ENCODE measurements around the gene CDCA8. TPM values are rescaled to one million over a fixed set of nuclear protein-coding genes. Genes with fewer than 3 reads are reported as not detected.

The CDCA8 gene
- total RNA-seq, 2 donors from 2014 or later, result 0.27 to 0.35 TPM

DNA sequence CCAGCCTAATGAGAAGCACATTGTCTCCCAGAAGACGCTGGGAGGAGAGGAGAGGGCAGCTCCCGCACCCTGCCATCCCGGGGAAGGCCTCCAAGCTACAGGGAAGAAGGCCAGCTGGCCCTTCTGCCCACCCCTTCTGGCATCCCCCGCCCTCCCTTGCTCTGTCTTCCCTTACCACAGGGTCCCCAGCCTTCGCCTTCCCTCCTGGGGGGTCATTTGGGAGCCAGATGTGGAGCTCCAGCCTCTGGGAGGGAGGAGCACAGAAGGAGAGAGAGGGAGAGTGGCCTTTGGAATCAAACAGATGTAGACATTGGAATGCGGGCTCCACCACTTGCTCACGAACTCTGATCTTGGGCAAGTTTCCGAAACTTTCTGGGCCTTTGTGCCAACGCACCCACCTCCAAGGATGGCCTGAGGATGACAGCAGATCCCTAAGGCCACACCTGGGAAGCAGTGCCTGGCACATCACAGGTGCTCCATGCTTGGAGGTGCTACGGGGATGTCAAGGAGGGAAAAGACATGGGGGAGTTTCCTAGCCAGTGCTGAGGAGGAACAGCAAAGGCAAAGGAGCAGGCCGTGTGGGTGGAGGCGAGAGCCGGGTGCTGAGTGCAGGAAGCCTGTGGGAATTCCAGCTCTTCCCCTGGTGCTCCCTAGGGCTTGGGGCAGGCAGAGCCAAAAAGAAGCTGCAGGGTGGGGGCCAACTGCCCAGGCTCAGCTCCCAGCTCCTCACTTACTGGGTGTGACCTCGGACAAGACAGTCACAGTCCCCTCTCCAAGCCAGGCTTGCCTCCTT is 34.5 kb upstream of the CDCA8 start:
- Histone ChIP-seq H3K27ac (no peak overlapping the region), H3K4me1 (ENCODE audit: control insufficient read depth in 1 of 2, low read depth in 2 of 2) (no peaks in the 10 kb centered on the region), H3K27me3 (replicated peaks; ENCODE audit: insufficient read depth) (no peaks in the 10 kb centered on the region), H3K36me3 (no peaks in the 10 kb centered on the region), H3K9me3 (no peaks in the 10 kb centered on the region), H3K4me3 (no peak overlapping the region)
- TF ChIP-seq, protein P1, sequence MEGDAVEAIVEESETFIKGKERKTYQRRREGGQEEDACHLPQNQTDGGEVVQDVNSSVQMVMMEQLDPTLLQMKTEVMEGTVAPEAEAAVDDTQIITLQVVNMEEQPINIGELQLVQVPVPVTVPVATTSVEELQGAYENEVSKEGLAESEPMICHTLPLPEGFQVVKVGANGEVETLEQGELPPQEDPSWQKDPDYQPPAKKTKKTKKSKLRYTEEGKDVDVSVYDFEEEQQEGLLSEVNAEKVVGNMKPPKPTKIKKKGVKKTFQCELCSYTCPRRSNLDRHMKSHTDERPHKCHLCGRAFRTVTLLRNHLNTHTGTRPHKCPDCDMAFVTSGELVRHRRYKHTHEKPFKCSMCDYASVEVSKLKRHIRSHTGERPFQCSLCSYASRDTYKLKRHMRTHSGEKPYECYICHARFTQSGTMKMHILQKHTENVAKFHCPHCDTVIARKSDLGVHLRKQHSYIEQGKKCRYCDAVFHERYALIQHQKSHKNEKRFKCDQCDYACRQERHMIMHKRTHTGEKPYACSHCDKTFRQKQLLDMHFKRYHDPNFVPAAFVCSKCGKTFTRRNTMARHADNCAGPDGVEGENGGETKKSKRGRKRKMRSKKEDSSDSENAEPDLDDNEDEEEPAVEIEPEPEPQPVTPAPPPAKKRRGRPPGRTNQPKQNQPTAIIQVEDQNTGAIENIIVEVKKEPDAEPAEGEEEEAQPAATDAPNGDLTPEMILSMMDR (IDR thresholded peaks at IDR 0.05), result no peak
- ATAC-seq (ENCODE audit: insufficient number of reproducible peaks, low FRiP score, low read depth) (no peak), DNase-seq (ENCODE audit: low spot score) (no peak)

GRCh38 chr1:37658486-37658885 is 33.8 kb upstream of the CDCA8 start:
- TF ChIP-seq, protein P1 (IDR thresholded peaks at IDR 0.05), result no peak
- DNase-seq (ENCODE audit: low spot score) (no peak), ATAC-seq (ENCODE audit: insufficient number of reproducible peaks, low FRiP score, low read depth) (no peak)
- H3K9me3 ChIP-seq, result no peaks in the 10 kb centered on the region
- H3K4me1 ChIP-seq (ENCODE audit: control insufficient read depth in 1 of 2, low read depth in 2 of 2), result no peaks in the 10 kb centered on the region
- H3K4me3 ChIP-seq, result no peak overlapping the region
- H3K36me3 ChIP-seq, result no peaks in the 10 kb centered on the region
- H3K27ac ChIP-seq, result no peak overlapping the region
- no peaks in the 10 kb centered on the region for H3K27me3 ChIP-seq (replicated peaks; ENCODE audit: insufficient read depth)

DNA sequence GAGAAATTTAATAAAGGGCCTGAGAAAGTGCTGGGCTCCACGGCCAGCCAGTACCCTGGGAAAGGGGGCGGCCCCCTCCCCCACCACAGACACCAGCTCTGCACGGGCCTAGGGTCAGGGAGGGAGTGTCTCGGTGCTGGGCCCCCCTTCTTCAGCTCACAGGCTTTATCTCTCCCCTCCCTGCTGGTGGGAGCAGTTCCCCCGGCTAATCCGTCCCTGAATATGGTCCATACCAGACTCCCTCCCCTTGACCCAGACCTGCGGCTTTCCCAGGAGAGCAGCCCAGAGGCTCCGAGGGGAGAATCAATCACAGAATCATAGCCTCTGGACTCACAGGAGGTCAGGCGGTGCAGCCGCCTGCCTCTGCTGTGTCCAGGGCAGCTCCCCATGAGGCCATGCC is 31.7 kb upstream of the CDCA8 start:
- no peak for ATAC-seq (ENCODE audit: insufficient number of reproducible peaks, low FRiP score, low read depth)
- H3K9me3 ChIP-seq, result no peaks in the 10 kb centered on the region
- TF ChIP-seq, protein P1 (IDR thresholded peaks at IDR 0.05), result no peak
- DNase-seq (ENCODE audit: low spot score), result no peak
- H3K27ac ChIP-seq, result no peak overlapping the region
- no peaks in the 10 kb centered on the region for H3K27me3 ChIP-seq (replicated peaks; ENCODE audit: insufficient read depth)
- H3K4me3 ChIP-seq, result no peak overlapping the region
- H3K36me3 ChIP-seq, result no peaks in the 10 kb centered on the region
- no peaks in the 10 kb centered on the region for H3K4me1 ChIP-seq (ENCODE audit: control insufficient read depth in 1 of 2, low read depth in 2 of 2)

- Histone ChIP-seq H3K9me3 (no peaks in the 10 kb centered on the region), H3K27me3 (replicated peaks; ENCODE audit: insufficient read depth) (no peaks in the 10 kb centered on the region), H3K36me3 (no peaks in the 10 kb centered on the region), H3K4me1 (ENCODE audit: control insufficient read depth in 1 of 2, low read depth in 2 of 2) (no peaks in the 10 kb centered on the region), H3K27ac (no peak overlapping the region), H3K4me3 (no peak overlapping the region)
- DNase-seq (ENCODE audit: low spot score) (no peak), ATAC-seq (ENCODE audit: insufficient number of reproducible peaks, low FRiP score, low read depth) (no peak)
- TF ChIP-seq, protein P1 (IDR thresholded peaks at IDR 0.05), result no peak
Measured at GRCh38 chr1:37661401-37661800, 30.9 kb upstream of the CDCA8 start.

GRCh38 chr1:37662031-37662755 is 30.1 kb upstream of the CDCA8 start:
- no peaks in the 10 kb centered on the region for H3K4me1 ChIP-seq (ENCODE audit: control insufficient read depth in 1 of 2, low read depth in 2 of 2)
- no peaks in the 10 kb centered on the region for H3K36me3 ChIP-seq
- no peak overlapping the region for H3K4me3 ChIP-seq
- H3K27ac ChIP-seq, result no peak overlapping the region
- H3K9me3 ChIP-seq, result no peaks in the 10 kb centered on the region
- no peaks in the 10 kb centered on the region for H3K27me3 ChIP-seq (replicated peaks; ENCODE audit: insufficient read depth)
- TF ChIP-seq, protein P1 (IDR thresholded peaks at IDR 0.05), result no peak
- no peak for ATAC-seq (ENCODE audit: insufficient number of reproducible peaks, low FRiP score, low read depth)
- no peak for DNase-seq (ENCODE audit: low spot score)

Measured in thoracic aorta (tissue), 2 donors.